Hepatocyte (in vitro differentiated cells): ENCODE measurements around the gene RBMS1. TPM values are rescaled to one million over a fixed set of nuclear protein-coding genes. Genes with fewer than 3 reads are reported as not detected.
"Not testable (repeated sequence)": the region's sequence is repeated elsewhere in the genome, so short reads cannot be mapped to it uniquely, and the experiment has no call there.

Experiments used
- DNase-seq: peaks from one replicate; pipeline ENCODE4 v3.0.0-alpha.2; 2016; ENCODE audit warnings: low spot score
- H2AFZ ChIP-seq: fragments of 200-600 bp; sonication (generic); 2 replicates; pipeline ENCODE4 v1.6.0; 2016; ENCODE audit warnings: antibody characterized with exemption, mild to moderate bottlenecking
- H3K27ac ChIP-seq: fragments of 200-600 bp; sonication (generic); 2 replicates; pipeline ENCODE4 v1.5.1; 2016; ENCODE audit warnings: mild to moderate bottlenecking
- H3K27me3 ChIP-seq: fragments of 200-600 bp; sonication (generic); 2 replicates; pipeline ENCODE4 v1.6.1; 2016
- H3K36me3 ChIP-seq: fragments of 200-600 bp; sonication (generic); replicated peaks from 2 replicates; pipeline ENCODE4 v1.5.1; 2016; ENCODE audit warnings: low read depth; ENCODE audit not compliant: insufficient read depth
- H3K4me1 ChIP-seq: fragments of 200-600 bp; sonication (generic); 2 replicates; pipeline ENCODE4 v1.5.1; 2016; ENCODE audit warnings: mild to moderate bottlenecking, moderate library complexity; ENCODE audit not compliant: insufficient read depth
- H3K4me2 ChIP-seq: fragments of 200-600 bp; sonication (generic); 2 replicates; pipeline ENCODE4 v1.6.0; 2016
- H3K4me3 ChIP-seq: fragments of 200-600 bp; sonication (generic); 2 replicates; pipeline ENCODE4 v1.5.1; 2016; ENCODE audit warnings: mild to moderate bottlenecking
- H3K79me2 ChIP-seq: fragments of 200-600 bp; sonication (generic); 2 replicates; pipeline ENCODE4 v1.6.0; 2017; ENCODE audit warnings: mild to moderate bottlenecking
- H3K9me2 ChIP-seq: fragments of 200-600 bp; sonication (generic); replicated peaks from 2 replicates; pipeline ENCODE4 v1.6.0; 2017; ENCODE audit warnings: mild to moderate bottlenecking; ENCODE audit not compliant: insufficient read depth
- H3K9me3 ChIP-seq: fragments of 200-600 bp; sonication (generic); 2 replicates; pipeline ENCODE4 v1.5.1; 2016; ENCODE audit warnings: low read depth, mild to moderate bottlenecking
- H4K20me1 ChIP-seq: fragments of 200-600 bp; sonication (generic); 2 replicates; pipeline ENCODE4 v1.6.0; 2016; ENCODE audit warnings: mild to moderate bottlenecking; ENCODE audit not compliant: insufficient read depth, poor library complexity, severe bottlenecking
- CTCF ChIP-seq: fragments of 200-600 bp; sonication (generic); IDR thresholded peaks from 2 replicates; pipeline ENCODE4 v1.5.1; 2016; ENCODE audit warnings: antibody characterized with exemption, mild to moderate bottlenecking; ENCODE audit not compliant: poor library complexity
- EZH2 ChIP-seq: fragments of 200-600 bp; sonication (generic); IDR thresholded peaks from 2 replicates; pipeline ENCODE4 v1.6.1; 2016; ENCODE audit warnings: antibody characterized with exemption, mild to moderate bottlenecking, borderline replicate concordance
- EZH2phosphoT487 ChIP-seq: fragments of 200-600 bp; sonication (generic); IDR thresholded peaks from one replicate; pipeline ENCODE4 v1.6.1; 2018; ENCODE audit warnings: antibody characterized with exemption, mild to moderate bottlenecking, low read depth, moderate library complexity; ENCODE audit not compliant: unreplicated experiment, severe bottlenecking
- WGBS: methylation state at CpG from one replicate; pipeline ENCODE4 v1.1.6; 2016; ENCODE audit warnings: low lambda C conversion rate; ENCODE audit errors: missing lambda C conversion rate; 5-methylcytosine and 5-hydroxymethylcytosine counted together
- polyA plus RNA-seq: library from polyadenylated mRNA; unstranded; fragments of >200 nt; fragmentation: Nextera tagmentation; extraction: Ambion mirVana; gene quantifications from 2 replicates; pipeline ENCODE4 v1.2.1, GENCODE V29; 2016
- total RNA-seq: library from RNA; depleted of rRNA; stranded (reverse); fragments of >200 nt; gene quantifications from 2 replicates; pipeline ENCODE4 v1.2.3, GENCODE V29; 2014

RBMS1 gene
- total and polyA plus RNA-seq, 2 experiments from 2014 or later: 87.9 to 103 TPM

GRCh38 chr2:160442603-160443002, 51.0 kb downstream of the RBMS1 start:
- no peak overlapping the region for H3K4me2 ChIP-seq
- no peak overlapping the region for H2AFZ ChIP-seq
- no peaks in the 10 kb centered on the region for H3K36me3 ChIP-seq
- no peaks in the 10 kb centered on the region for H3K9me3 ChIP-seq
- no peaks in the 10 kb centered on the region for H3K27me3 ChIP-seq
- TF ChIP-seq EZH2 (no peak), EZH2phosphoT487 (no peak), CTCF (no peak)
- no peaks in the 10 kb centered on the region for H4K20me1 ChIP-seq
- H3K27ac ChIP-seq: no peak overlapping the region
- H3K4me3 ChIP-seq: no peak overlapping the region
- H3K9me2 ChIP-seq: no peaks in the 10 kb centered on the region
- H3K79me2 ChIP-seq: peaks cover 74% of the 10 kb centered on the region
- H3K4me1 ChIP-seq: no peaks in the 10 kb centered on the region
- 97% methylated on average over 7 of the region's 7 CpGs for WGBS
- no peak for DNase-seq

- no peaks in the 10 kb centered on the region for H3K9me3 ChIP-seq
- no peak overlapping the region for H2AFZ ChIP-seq
- H3K9me2 ChIP-seq: no peaks in the 10 kb centered on the region
- no peak overlapping the region for H3K27ac ChIP-seq
- no peaks in the 10 kb centered on the region for H4K20me1 ChIP-seq
- no peak overlapping the region for H3K4me3 ChIP-seq
- no peak overlapping the region for H3K4me2 ChIP-seq
- TF ChIP-seq EZH2 (no peak), EZH2phosphoT487 (no peak), CTCF (no peak)
- no peak for DNase-seq
- no peaks in the 10 kb centered on the region for H3K36me3 ChIP-seq
- no peaks in the 10 kb centered on the region for H3K27me3 ChIP-seq
- H3K4me1 ChIP-seq: no peaks in the 10 kb centered on the region
- H3K79me2 ChIP-seq: peaks cover 74% of the 10 kb centered on the region
- WGBS: 59% methylated on average over 2 of the region's 2 CpGs
These were observed 52.7 kb downstream of the RBMS1 start for GRCh38 chr2:160440888-160441287.

GRCh38 chr2:160439038-160439437, 54.6 kb downstream of the RBMS1 start:
- not testable (repeated sequence) for H3K9me2 ChIP-seq, DNase-seq, H3K27me3 ChIP-seq, H4K20me1 ChIP-seq, H3K27ac ChIP-seq, H3K4me3 ChIP-seq, H2AFZ ChIP-seq, H3K36me3 ChIP-seq, H3K4me1 ChIP-seq, H3K9me3 ChIP-seq, H3K4me2 ChIP-seq
- WGBS: 100% methylated on average over 3 of the region's 32 CpGs
- H3K79me2 ChIP-seq: peaks cover 75% of the 10 kb centered on the region

- no peaks in the 10 kb centered on the region for H3K9me2 ChIP-seq
- 99% methylated on average over 4 of the region's 4 CpGs for WGBS
- H2AFZ ChIP-seq: no peak overlapping the region
- H3K4me2 ChIP-seq: no peak overlapping the region
- no peaks in the 10 kb centered on the region for H3K9me3 ChIP-seq
- H3K79me2 ChIP-seq: peaks cover 74% of the 10 kb centered on the region
- no peaks in the 10 kb centered on the region for H3K36me3 ChIP-seq
- H3K4me1 ChIP-seq: no peaks in the 10 kb centered on the region
- DNase-seq: no peak
- H4K20me1 ChIP-seq: no peaks in the 10 kb centered on the region
- no peak for TF ChIP-seq CTCF
- TF ChIP-seq EZH2phosphoT487: no peak
- no peak for TF ChIP-seq EZH2
- no peak overlapping the region for H3K27ac ChIP-seq
- H3K4me3 ChIP-seq: no peak overlapping the region
- no peaks in the 10 kb centered on the region for H3K27me3 ChIP-seq
These were observed 56.3 kb downstream of the RBMS1 start for GRCh38 chr2:160437273-160437672.
